WTC11 (cell line): Measurements from ENCODE around the gene TPGS1. TPM values are rescaled to one million over a fixed set of nuclear protein-coding genes. Genes with fewer than 3 reads are reported as not detected.

Experiments used
- ATAC-seq: fragments of 200-7000 bp; cut with Tn5 transposase; 2 replicates; pipeline ENCODE4 v1.10.0; 2021; ENCODE audit warnings: mild to moderate bottlenecking, moderate library complexity
- CTCF ChIA-PET: fragments of 300-600 bp; sonication (Branson Sonifier 250); formaldehyde crosslinking; loops from one replicate; lab custom pipeline; 2021; ENCODE audit warnings: antibody characterized with exemption; lab: Charles Lee
- POLR2A ChIA-PET: fragments of 350-600 bp; sonication (Branson Sonifier 250); formaldehyde crosslinking; loops from one replicate; lab custom pipeline; 2021; ENCODE audit warnings: antibody characterized with exemption; lab: Charles Lee
- DNase-seq: peaks from one replicate; pipeline ENCODE4 v3.0.0; 2021; ENCODE audit warnings: low spot score
- H3K27ac Mint-ChIP-seq: 2 replicates; pipeline ENCODE4 v1.8.0; 2021; ENCODE audit warnings: mixed read lengths
- H3K27me3 Mint-ChIP-seq: 2 replicates; pipeline ENCODE4 v1.8.0; 2021; ENCODE audit warnings: low read depth, mild to moderate bottlenecking, moderate library complexity, mixed read lengths
- H3K36me3 Mint-ChIP-seq: 2 replicates; pipeline ENCODE4 v1.8.0; 2021; ENCODE audit warnings: mixed read lengths
- H3K4me1 Mint-ChIP-seq: 2 replicates; pipeline ENCODE4 v1.8.0; 2022; ENCODE audit warnings: mixed read lengths
- H3K4me3 Mint-ChIP-seq: 2 replicates; pipeline ENCODE4 v1.8.0; 2021; ENCODE audit warnings: mild to moderate bottlenecking, moderate library complexity, mixed read lengths
- H3K9me3 Mint-ChIP-seq: 2 replicates; pipeline ENCODE4 v1.8.0; 2021; ENCODE audit warnings: mixed read lengths
- ARID4B ChIP-seq: sonication (generic); formaldehyde crosslinking; IDR thresholded peaks from 2 replicates; pipeline ENCODE4 v1.8.0; 2023; ENCODE audit warnings: missing genetic modification reagents, mild to moderate bottlenecking, borderline replicate concordance
- ATF3 ChIP-seq: sonication (generic); formaldehyde crosslinking; conservative IDR thresholded peaks from 2 replicates; pipeline ENCODE4 v1.8.1; 2022; ENCODE audit warnings: mild to moderate bottlenecking, missing genetic modification reagents
- ESRRA ChIP-seq: sonication (generic); formaldehyde crosslinking; IDR thresholded peaks from 2 replicates; pipeline ENCODE4 v1.8.1; 2022; ENCODE audit warnings: mild to moderate bottlenecking, missing genetic modification reagents, borderline replicate concordance
- FOXP1 ChIP-seq: sonication (generic); formaldehyde crosslinking; IDR thresholded peaks from 2 replicates; pipeline ENCODE4 v1.8.0; 2022; ENCODE audit warnings: missing genetic modification reagents, mild to moderate bottlenecking, moderate library complexity, borderline replicate concordance
- GABPB1 ChIP-seq: sonication (generic); formaldehyde crosslinking; IDR thresholded peaks from 2 replicates; pipeline ENCODE4 v1.8.1; 2023; ENCODE audit warnings: mild to moderate bottlenecking, missing genetic modification reagents
- IRF2 ChIP-seq: sonication (generic); formaldehyde crosslinking; IDR thresholded peaks from 2 replicates; pipeline ENCODE4 v1.8.0; 2022; ENCODE audit warnings: low read depth, missing genetic modification reagents, borderline replicate concordance
- NFATC4 ChIP-seq: fragments of 250-450 bp; sonication (Bioruptor Pico); IDR thresholded peaks from 2 replicates; pipeline ENCODE4 v1.9.0; 2021; ENCODE audit warnings: mild to moderate bottlenecking
- NR1H2 ChIP-seq: sonication (generic); formaldehyde crosslinking; IDR thresholded peaks from 2 replicates; pipeline ENCODE4 v1.9.0; 2021; ENCODE audit warnings: mild to moderate bottlenecking, moderate library complexity, missing genetic modification reagents
- RORB ChIP-seq: fragments of 250-450 bp; sonication (Bioruptor Pico); IDR thresholded peaks from 2 replicates; pipeline ENCODE4 v1.9.0; 2021; ENCODE audit warnings: mild to moderate bottlenecking
- STAT6 ChIP-seq: sonication (generic); formaldehyde crosslinking; conservative IDR thresholded peaks from 2 replicates; pipeline ENCODE4 v1.8.1; 2023; ENCODE audit warnings: mild to moderate bottlenecking, low read depth, missing genetic modification reagents, moderate library complexity
- ZNF219 ChIP-seq: sonication (generic); formaldehyde crosslinking; IDR thresholded peaks from 2 replicates; pipeline ENCODE4 v1.8.0; 2023; ENCODE audit warnings: missing genetic modification reagents, mild to moderate bottlenecking, borderline replicate concordance
- ZNF396 ChIP-seq: fragments of 250-450 bp; sonication (Bioruptor Pico); IDR thresholded peaks from 2 replicates; pipeline ENCODE4 v1.8.0; 2021; ENCODE audit warnings: mild to moderate bottlenecking, moderate library complexity, borderline replicate concordance
- total RNA-seq: library from RNA; stranded (reverse); gene quantifications from 3 replicates; pipeline ENCODE4 v1.2.3, GENCODE V29; 2021
- TF ChIP-seq, protein P1 (sequence below): fragments of 250-450 bp; sonication (Bioruptor Pico); IDR thresholded peaks from 2 replicates; pipeline ENCODE4 v1.9.0; 2021; ENCODE audit warnings: mild to moderate bottlenecking
- TF ChIP-seq, protein P2 (sequence below): sonication (generic); formaldehyde crosslinking; IDR thresholded peaks from 2 replicates; pipeline ENCODE4 v1.8.0; 2022; ENCODE audit warnings: mild to moderate bottlenecking, missing genetic modification reagents
- TF ChIP-seq, protein P3 (sequence below): sonication (generic); formaldehyde crosslinking; IDR thresholded peaks from 2 replicates; pipeline ENCODE4 v1.8.1; 2023; ENCODE audit warnings: mild to moderate bottlenecking, missing genetic modification reagents
- TF ChIP-seq, protein P4 (sequence below): fragments of 250-450 bp; sonication (Bioruptor Pico); IDR thresholded peaks from 2 replicates; pipeline ENCODE4 v2.1.2; 2022; ENCODE audit warnings: mild to moderate bottlenecking, moderate library complexity

TPGS1 gene
- total RNA-seq, 1 experiment from 2014 or later, result 18.8 TPM

DNA sequence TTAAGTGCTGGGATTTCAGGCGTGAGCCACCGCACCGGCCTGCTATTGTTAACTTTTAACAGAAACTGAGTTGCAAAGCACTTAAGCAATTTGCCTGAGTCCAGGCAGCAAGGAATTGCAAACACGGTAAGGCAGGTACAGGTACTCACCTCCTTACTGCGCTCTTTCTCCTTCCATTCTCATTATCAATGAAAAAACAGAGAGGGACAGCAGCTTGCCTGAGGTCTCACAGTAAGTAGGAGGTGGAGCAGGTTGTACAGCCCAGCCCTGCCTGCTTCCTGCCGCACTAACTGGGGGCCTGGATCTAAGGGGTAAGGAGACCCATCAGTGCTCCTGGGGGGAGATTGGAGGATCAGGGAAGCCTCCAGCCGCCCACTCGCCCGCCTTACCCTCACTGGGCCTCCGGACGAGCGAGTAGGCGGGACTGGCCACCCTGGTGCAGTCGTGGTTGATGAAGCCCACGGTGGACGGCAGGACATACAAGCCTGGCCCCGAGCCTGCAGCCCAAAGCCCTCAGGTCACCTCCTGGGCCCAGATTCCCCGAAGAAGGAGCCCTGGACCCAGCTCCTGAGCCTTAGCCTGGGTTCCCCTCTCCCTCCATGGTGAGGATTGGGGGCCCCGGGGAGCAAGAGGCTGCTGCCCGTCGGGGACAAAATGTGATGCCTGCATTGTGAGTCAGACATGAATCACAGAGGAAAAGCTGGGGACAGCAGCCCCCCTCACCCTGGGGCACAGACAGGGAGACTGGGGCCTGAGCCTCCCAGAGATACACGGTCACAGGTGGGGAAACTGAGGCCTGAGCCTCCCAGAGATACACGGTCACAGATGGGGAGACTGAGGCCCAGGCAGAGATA lies 35.1 kb upstream of the TPGS1 start (continued):
- TF ChIP-seq STAT6 (CRISPR knock-in tag) (no peak), IRF2 (CRISPR knock-in tag) (no peak), NR1H2 (CRISPR knock-in tag) (no peak), GABPB1 (CRISPR knock-in tag) (no peak), FOXP1 (CRISPR knock-in tag) (no peak)
- TF ChIP-seq, protein P1, sequence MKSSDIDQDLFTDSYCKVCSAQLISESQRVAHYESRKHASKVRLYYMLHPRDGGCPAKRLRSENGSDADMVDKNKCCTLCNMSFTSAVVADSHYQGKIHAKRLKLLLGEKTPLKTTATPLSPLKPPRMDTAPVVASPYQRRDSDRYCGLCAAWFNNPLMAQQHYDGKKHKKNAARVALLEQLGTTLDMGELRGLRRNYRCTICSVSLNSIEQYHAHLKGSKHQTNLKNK, result no peak
- TF ChIP-seq, protein P2, sequence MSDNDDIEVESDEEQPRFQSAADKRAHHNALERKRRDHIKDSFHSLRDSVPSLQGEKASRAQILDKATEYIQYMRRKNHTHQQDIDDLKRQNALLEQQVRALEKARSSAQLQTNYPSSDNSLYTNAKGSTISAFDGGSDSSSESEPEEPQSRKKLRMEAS (CRISPR knock-in tag), result no peak

- ChIA-PET CTCF (no interaction called here), POLR2A (no interaction called here)
- ATAC-seq (no peak; the same call in 1 of the 2 replicates), DNase-seq (no peak)
- Mint-ChIP-seq H3K9me3 (no peaks in the 10 kb centered on the region), H3K27ac (no peak overlapping the region), H3K4me3 (no peak overlapping the region), H3K4me1 (no peaks in the 10 kb centered on the region), H3K36me3 (no peaks in the 10 kb centered on the region), H3K27me3 (no peaks in the 10 kb centered on the region; the same call in 1 of the 2 replicates)
- TF ChIP-seq RORB (CRISPR knock-in tag), result no peak
- TF ChIP-seq, protein P3, sequence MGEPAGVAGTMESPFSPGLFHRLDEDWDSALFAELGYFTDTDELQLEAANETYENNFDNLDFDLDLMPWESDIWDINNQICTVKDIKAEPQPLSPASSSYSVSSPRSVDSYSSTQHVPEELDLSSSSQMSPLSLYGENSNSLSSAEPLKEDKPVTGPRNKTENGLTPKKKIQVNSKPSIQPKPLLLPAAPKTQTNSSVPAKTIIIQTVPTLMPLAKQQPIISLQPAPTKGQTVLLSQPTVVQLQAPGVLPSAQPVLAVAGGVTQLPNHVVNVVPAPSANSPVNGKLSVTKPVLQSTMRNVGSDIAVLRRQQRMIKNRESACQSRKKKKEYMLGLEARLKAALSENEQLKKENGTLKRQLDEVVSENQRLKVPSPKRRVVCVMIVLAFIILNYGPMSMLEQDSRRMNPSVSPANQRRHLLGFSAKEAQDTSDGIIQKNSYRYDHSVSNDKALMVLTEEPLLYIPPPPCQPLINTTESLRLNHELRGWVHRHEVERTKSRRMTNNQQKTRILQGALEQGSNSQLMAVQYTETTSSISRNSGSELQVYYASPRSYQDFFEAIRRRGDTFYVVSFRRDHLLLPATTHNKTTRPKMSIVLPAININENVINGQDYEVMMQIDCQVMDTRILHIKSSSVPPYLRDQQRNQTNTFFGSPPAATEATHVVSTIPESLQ, result no peak
- no peak for TF ChIP-seq ZNF396 (CRISPR knock-in tag)
- TF ChIP-seq ZNF219 (CRISPR knock-in tag), result no peak
- no peak for TF ChIP-seq ATF3
- TF ChIP-seq STAT6 (CRISPR knock-in tag), result no peak
- no peak for TF ChIP-seq ESRRA (CRISPR knock-in tag)
- TF ChIP-seq NFATC4 (CRISPR knock-in tag), result no peak
- TF ChIP-seq FOXP1 (CRISPR knock-in tag), result no peak
- TF ChIP-seq, protein P4, sequence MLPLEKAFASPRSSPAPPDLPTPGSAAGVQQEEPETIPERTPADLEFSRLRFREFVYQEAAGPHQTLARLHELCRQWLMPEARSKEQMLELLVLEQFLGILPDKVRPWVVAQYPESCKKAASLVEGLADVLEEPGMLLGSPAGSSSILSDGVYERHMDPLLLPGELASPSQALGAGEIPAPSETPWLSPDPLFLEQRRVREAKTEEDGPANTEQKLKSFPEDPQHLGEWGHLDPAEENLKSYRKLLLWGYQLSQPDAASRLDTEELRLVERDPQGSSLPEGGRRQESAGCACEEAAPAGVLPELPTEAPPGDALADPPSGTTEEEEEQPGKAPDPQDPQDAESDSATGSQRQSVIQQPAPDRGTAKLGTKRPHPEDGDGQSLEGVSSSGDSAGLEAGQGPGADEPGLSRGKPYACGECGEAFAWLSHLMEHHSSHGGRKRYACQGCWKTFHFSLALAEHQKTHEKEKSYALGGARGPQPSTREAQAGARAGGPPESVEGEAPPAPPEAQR (CRISPR knock-in tag), result no peak
- no peak for TF ChIP-seq ARID4B
Measured at GRCh38 chr19:474126-475078, 32.9 kb upstream of the TPGS1 start.
